SK-N-MC (cell line): Measurements from ENCODE around the gene BLACAT1.
A peak's percentile ranks its signal among the peaks of the same experiment; 100 is the strongest.

Experiments
- DNase-seq: peaks from one replicate; pipeline ENCODE4 v3.0.0-alpha.2; 2011; ENCODE audit warnings: low read depth, low spot score
- H3K27ac ChIP-seq: fragments of 200-600 bp; sonication (generic); 2 replicates; pipeline ENCODE4 v1.5.1; 2016; ENCODE audit warnings: mixed run types
- H3K36me3 ChIP-seq: fragments of 200-600 bp; sonication (generic); 2 replicates; pipeline ENCODE4 v1.6.1; 2017; ENCODE audit warnings: antibody characterized with exemption, low read length, mixed read lengths; ENCODE audit not compliant: insufficient read depth
- H3K4me3 ChIP-seq: fragments of 200-600 bp; sonication (generic); 2 replicates; pipeline ENCODE4 v1.5.1; 2016
- H3K9ac ChIP-seq: fragments of 200-600 bp; sonication (generic); 2 replicates; pipeline ENCODE4 v1.8.0; 2017; ENCODE audit warnings: mixed run types, mixed read lengths; ENCODE audit not compliant: insufficient read length
- H3K9me3 ChIP-seq: fragments of 200-600 bp; sonication (generic); 2 replicates; pipeline ENCODE4 v1.6.1; 2017; ENCODE audit warnings: low read depth, mild to moderate bottlenecking, antibody characterized with exemption, low read length, moderate library complexity, mixed read lengths
- EZH2 ChIP-seq: fragments of 200-600 bp; sonication (generic); IDR thresholded peaks from one replicate; pipeline ENCODE4 v1.6.1; 2017; ENCODE audit warnings: antibody characterized with exemption
- FOXP2 ChIP-seq: optimal IDR thresholded peaks from 2 replicates; pipeline ENCODE3; 2011; ENCODE audit warnings: mild to moderate bottlenecking, moderate library complexity; ENCODE audit not compliant: insufficient read depth; ENCODE audit errors: extremely low read length, control extremely low read depth
- POLR2AphosphoS5 ChIP-seq: IDR thresholded peaks from 2 replicates; pipeline ENCODE4 v1.6.1; 2012; ENCODE audit warnings: mild to moderate bottlenecking, low read depth, low read length, borderline replicate concordance

The BLACAT1 gene

DNA sequence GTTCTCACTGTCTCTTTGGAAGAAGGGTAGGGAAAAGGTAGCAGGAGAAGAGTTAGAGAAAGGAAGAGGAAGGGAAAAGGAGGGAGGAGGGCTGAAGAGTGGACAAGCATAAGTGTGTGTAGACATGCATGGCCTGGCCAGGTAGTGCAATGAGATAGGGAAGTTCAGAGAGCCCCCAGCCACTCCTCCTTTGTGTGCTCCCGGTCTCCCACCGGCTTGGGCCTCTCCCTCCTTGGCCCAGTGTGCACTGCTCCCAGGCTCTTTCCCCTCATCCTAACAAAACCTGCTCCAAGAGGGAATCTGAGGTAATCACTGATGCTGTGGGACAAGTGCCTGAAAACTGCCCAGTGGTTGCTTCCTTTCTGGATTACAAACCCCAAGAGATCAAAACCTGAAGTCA is 23.7 kb downstream of the BLACAT1 start:
- Histone ChIP-seq H3K9ac (no peak overlapping the region), H3K36me3 (no peaks in the 10 kb centered on the region), H3K4me3 (no peak overlapping the region), H3K27ac (no peak overlapping the region), H3K9me3 (no peaks in the 10 kb centered on the region)
- TF ChIP-seq POLR2AphosphoS5 (no peak), EZH2 (no peak), FOXP2 (no peak)
- DNase-seq: no peak

DNA sequence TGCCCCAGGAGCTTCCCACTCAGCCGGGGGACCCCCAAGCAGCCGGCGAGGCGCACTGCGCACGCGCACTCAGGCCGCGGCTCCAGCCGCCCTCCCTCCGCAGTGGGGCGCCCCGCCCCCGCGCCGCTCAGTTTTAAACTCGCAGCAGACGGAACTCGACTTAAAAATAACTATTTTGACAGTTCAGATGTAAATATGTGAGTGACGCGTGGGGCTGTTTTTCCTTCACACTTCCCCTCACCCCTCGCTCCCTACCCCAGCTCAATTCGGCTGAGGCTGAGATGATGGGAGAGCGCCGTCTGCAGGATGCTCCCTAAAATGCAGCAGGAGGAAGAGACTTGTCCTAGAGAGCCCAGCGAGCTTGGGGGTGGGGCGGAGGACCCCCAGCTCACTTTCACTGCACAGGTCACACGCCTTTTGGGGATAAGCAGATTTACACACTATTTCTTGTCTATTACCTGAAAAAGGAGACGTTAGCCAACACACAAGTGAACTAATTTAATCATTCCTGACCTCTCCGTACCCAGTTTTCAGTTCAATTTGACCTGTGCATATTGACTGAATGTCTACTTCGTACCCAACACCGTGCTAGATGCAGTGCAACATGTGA is 25.0 kb downstream of the BLACAT1 start:
- peak overlapping the region; percentile 78 for H3K4me3 ChIP-seq
- H3K9me3 ChIP-seq: no peaks in the 10 kb centered on the region
- DNase-seq: no peak
- no peak overlapping the region for H3K9ac ChIP-seq
- no peak overlapping the region for H3K27ac ChIP-seq
- no peaks in the 10 kb centered on the region for H3K36me3 ChIP-seq
- TF ChIP-seq EZH2 (no peak), POLR2AphosphoS5 (no peak), FOXP2 (no peak)

GRCh38 chr1:205429762-205430695 is 25.8 kb downstream of the BLACAT1 start:
- Histone ChIP-seq H3K27ac (no peak overlapping the region), H3K9ac (no peak overlapping the region)
- TF ChIP-seq FOXP2: no peak
- TF ChIP-seq EZH2: no peak
- TF ChIP-seq POLR2AphosphoS5: no peak

DNA sequence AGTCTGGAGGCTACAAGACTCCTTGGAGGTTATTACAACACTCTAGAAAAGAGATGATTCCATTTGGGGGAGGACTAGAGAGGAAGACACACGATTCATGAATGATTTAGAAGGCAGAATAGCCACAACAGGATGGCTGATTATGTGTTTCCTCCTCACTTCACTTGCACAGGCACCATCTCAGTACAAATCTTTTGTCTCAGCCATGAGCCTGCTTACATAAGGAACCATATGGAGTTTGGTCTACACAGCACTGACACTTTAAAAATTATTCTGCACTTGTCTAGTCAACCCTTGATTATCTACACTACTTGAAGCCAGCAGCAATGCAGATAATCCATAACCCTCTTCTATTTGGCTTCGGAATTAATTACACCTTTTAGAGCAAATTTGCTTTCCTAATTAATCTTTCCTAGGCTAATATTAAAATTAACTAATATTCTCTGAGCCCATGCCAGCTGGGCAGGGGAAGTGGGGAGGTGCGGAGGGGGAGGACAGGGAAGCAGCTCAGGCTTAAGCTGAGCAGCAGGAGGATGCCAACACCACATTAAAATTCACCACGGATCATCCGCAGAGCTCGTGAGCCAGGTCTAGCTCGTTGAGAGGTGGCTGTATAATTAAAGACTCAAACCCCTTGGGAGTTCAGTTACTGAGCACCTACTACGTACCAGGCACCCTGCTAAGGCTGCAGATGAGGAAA is 30.8 kb downstream of the BLACAT1 start:
- no peak overlapping the region for H3K9ac ChIP-seq
- DNase-seq: no peak
- H3K36me3 ChIP-seq: no peaks in the 10 kb centered on the region
- H3K9me3 ChIP-seq: no peaks in the 10 kb centered on the region
- no peak overlapping the region for H3K4me3 ChIP-seq
- TF ChIP-seq FOXP2: no peak
- TF ChIP-seq EZH2: no peak
- TF ChIP-seq POLR2AphosphoS5: no peak
- H3K27ac ChIP-seq: no peak overlapping the region

More at GRCh38 chr1:205429762-205430695, 25.8 kb downstream of the BLACAT1 start:
- no peak for DNase-seq
- H3K36me3 ChIP-seq: no peaks in the 10 kb centered on the region
- peak overlapping the region; percentile 78 for H3K4me3 ChIP-seq
- H3K9me3 ChIP-seq: no peaks in the 10 kb centered on the region

- DNase-seq: no peak
- TF ChIP-seq EZH2: no peak
- no peak for TF ChIP-seq FOXP2
- no peak for TF ChIP-seq POLR2AphosphoS5
Measured at GRCh38 chr1:205423814-205424399, 31.9 kb downstream of the BLACAT1 start.

GRCh38 chr1:205422993-205423642 is 32.7 kb downstream of the BLACAT1 start:
- Histone ChIP-seq H3K27ac (no peak overlapping the region), H3K9ac (no peak overlapping the region), H3K9me3 (no peaks in the 10 kb centered on the region), H3K4me3 (0 out of 2 replicates have a peak overlapping the region, but pooled peaks have one; percentile 10), H3K36me3 (no peaks in the 10 kb centered on the region)
- no peak for DNase-seq
- TF ChIP-seq FOXP2 (no peak), POLR2AphosphoS5 (no peak), EZH2 (no peak)

More at GRCh38 chr1:205423814-205424399, 31.9 kb downstream of the BLACAT1 start:
- no peaks in the 10 kb centered on the region for H3K9me3 ChIP-seq
- H3K36me3 ChIP-seq: no peaks in the 10 kb centered on the region
- no peak overlapping the region for H3K9ac ChIP-seq
- no peak overlapping the region for H3K27ac ChIP-seq
- H3K4me3 ChIP-seq: no peak overlapping the region

GRCh38 chr1:205421798-205422197 is 34.0 kb downstream of the BLACAT1 start, which contains the start of gene LEMD1:
Gene LEMD1, minus strand, starts transcription at chr1:205422056. Its CDS starts 1,520 bp downstream, at chr1:205420536.
- Histone ChIP-seq H3K4me3 (peak within 1 kb of the TSS; percentile 5; the same call in 1 of the 2 replicates), H3K36me3 (no peaks in the 10 kb centered on the region), H3K9ac (no peak within 1 kb of the TSS), H3K27ac (no peak within 1 kb of the TSS), H3K9me3 (no peaks in the 10 kb centered on the region)
- no peak for TF ChIP-seq POLR2AphosphoS5
- TF ChIP-seq FOXP2: no peak
- no peak for TF ChIP-seq EZH2
- no peak for DNase-seq

- TF ChIP-seq EZH2: no peak
- no peak for TF ChIP-seq POLR2AphosphoS5
- no peak for TF ChIP-seq FOXP2
- H3K4me3 ChIP-seq: no peak overlapping the region
- no peak overlapping the region for H3K9ac ChIP-seq
- no peaks in the 10 kb centered on the region for H3K9me3 ChIP-seq
- no peak overlapping the region for H3K27ac ChIP-seq
- no peaks in the 10 kb centered on the region for H3K36me3 ChIP-seq
- DNase-seq: no peak
Measured at GRCh38 chr1:205420938-205421337, 34.9 kb downstream of the BLACAT1 start.
